NCI-H1092 (cell line): ENCODE results near the gene SYT15.
"Not testable (repeated sequence)": the region's sequence is repeated elsewhere in the genome, so short reads cannot be mapped to it uniquely, and the experiment has no call there.

Experiments used
- DNase-seq: peaks from one replicate; lab custom pipeline; 2025; lab: John Stamatoyannopoulos, UW

The SYT15 gene

DNA sequence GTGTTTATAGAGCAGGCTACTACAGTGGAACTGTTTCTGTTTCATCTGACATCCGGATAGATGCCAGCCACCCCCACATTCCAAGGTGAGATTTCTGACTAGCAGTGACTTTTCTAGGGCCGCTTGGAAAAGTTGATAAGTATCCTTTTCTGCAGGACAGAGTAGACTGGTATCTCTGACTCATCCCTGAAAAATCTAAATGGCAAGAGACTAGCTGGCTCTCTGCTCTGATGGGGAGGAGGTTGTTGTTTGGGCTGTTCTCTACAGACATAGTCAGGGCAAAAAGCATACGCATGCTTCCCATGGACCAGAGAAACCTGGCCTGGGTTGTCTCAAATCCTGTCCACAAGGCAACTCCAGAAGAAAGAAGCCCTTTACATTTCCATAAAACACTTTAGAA, 10.7 kb downstream of the SYT15 start:
- not testable (repeated sequence) for DNase-seq

DNA sequence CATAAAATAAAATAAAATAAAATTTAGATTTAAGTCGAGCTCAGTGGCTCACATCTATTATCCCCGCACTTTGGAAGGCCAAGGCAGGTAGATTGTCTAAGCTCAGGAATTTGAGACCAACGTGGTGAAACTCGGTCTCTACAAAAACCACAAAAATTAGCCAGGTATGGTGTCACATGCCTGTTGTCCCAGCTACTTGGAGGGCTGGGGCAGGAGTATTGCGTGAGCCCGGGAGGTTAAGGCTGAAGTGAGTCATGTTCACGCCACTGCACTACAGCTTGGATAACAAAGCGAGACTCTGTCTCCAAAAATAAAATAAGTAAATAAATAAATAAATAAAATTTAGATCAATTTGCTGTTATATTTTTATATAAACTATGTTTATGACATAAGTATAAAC, 12.1 kb downstream of the SYT15 start:
- not testable (repeated sequence) for DNase-seq

DNA sequence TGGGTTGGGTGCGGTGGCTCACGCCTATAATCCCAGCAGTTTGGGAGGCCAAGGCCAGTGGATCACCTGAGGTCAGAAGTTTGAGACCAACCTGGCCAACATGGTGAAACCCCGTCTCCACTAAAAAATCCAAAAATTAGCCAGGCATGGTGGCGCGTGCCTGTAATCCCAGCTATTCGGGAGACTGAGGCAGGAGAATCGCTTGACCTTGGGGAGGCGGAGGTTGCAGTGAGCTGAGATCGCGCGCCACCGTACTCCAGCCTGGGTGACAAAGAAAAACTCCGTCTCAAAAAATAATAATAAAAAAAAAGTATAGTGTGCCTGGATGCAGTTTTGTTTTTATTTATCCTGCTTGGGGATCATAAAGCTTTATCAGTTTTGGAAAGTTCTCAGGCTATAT, 14.4 kb downstream of the SYT15 start:
- DNase-seq, result not testable (repeated sequence)

GRCh38 chr10:46594453-46595063, 15.6 kb downstream of the SYT15 start:
- DNase-seq, result not testable (repeated sequence)

GRCh38 chr10:46596570-46596969, 17.6 kb downstream of the SYT15 start:
- not testable (repeated sequence) for DNase-seq

GRCh38 chr10:46597616-46598246, 18.8 kb downstream of the SYT15 start:
- not testable (repeated sequence) for DNase-seq

- DNase-seq, result not testable (repeated sequence)
Measured at GRCh38 chr10:46600516-46600915, 21.6 kb downstream of the SYT15 start.

DNA sequence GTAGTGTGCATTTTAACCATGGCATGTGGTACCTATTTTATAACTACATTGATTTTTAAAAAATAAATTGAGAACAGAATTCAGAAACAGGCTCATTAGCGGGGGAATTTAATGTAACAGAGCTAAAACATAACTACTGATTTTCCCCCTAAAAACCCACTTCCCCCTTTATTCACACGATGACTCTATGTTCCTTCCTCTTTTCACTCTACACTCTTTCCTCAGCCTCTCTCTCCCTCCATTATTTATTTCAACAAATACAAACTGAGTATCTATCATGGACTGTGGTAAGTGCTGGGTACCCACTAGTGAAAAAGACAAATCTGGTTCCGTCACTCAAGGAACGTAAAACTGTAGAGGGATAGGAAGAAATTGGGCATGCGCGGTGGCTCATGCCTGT, 36.6 kb downstream of the SYT15 start:
- not testable (repeated sequence) for DNase-seq

DNA sequence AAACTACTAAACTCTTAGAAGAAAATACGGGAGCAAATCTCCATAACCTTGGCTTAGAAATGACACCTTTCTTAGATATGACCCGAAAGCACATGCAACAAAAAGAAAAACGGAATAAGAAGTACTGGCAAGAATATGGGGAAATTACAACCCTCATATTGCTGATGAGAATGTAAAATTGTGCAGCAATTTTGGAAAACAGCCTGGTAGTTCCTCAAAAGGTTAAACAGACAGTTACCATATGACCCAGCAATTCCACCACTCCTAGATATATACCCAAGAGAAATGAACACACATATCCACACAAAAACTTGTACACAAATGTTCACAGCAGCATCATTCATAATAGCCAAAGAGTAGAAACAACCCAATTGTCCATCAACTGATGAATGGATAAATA, 37.3 kb downstream of the SYT15 start:
- not testable (repeated sequence) for DNase-seq

GRCh38 chr10:46617134-46617533, 38.2 kb downstream of the SYT15 start:
- not testable (repeated sequence) for DNase-seq

DNA sequence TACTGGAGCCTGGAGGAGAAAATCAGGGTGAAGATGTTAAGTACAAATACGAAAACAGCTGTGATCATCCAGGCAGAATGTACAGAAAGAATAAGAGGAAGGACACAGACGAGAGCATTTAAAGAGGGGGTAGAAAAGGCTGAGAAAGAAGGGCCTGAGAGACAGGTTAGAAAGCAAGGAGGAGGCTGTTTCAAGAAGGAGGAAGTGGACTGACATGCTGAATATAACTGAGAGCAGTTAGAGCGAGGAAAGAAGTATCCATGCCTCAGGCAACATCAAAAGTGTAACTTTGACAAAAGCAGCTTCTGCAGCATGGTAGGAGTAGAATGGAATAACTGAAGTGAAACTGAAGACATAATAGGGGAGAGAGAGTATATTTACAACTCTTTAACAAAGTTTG, 39.0 kb downstream of the SYT15 start:
- DNase-seq, result not testable (repeated sequence)

DNA sequence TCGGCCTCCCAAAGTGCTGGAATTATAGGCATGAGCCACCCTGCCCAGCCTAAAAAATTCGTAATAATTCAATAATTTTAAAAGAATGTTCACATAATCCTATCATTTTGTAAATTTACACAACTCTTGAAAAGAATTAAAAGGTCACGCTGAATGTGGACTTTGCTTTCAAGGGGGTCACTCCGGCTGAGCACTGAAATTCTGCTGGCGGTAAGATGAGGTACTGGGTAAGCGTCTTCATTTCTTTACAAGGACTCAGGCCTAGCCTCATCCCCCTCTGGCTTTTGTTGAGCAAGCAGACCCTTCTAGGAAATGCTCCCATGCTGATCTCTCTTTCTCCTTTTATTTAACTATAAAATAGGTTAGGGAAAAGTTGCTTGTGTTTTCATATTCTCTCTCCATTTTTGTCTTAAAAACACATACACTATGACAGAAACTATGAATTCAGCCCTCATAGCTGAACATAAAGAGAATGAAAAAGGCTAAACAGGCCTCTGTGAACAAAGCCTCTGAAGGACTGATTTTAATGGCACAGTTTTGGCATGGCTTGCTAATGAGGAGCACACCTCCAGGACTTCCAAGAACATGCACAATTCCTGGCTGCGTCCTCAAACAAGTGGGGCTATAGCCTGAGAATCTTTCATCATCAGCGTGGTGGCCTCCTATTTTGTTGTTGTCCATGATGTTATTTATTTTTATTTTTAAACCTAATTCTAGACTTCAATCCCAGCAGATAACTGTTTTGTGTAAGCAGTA, 45.1 kb downstream of the SYT15 start:
- not testable (repeated sequence) for DNase-seq

DNA sequence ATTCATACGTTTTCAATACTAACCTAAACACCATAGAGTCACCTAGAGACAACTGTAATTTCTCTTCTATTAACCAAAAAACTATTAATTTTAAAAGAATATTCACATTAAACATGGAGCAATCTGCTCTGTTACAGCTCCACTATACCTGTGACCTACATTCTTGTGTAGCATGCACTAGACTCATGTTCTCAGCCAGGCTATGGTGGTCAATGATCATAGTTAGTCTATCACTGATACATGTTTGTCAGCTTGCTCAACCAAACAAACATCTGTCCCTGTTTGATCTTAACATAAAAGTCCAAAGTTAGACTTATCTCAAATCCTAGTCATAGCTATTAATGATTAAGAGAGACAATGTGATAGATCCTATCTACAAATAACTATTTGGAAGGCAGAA, 50.9 kb downstream of the SYT15 start:
- DNase-seq, result not testable (repeated sequence)

DNA sequence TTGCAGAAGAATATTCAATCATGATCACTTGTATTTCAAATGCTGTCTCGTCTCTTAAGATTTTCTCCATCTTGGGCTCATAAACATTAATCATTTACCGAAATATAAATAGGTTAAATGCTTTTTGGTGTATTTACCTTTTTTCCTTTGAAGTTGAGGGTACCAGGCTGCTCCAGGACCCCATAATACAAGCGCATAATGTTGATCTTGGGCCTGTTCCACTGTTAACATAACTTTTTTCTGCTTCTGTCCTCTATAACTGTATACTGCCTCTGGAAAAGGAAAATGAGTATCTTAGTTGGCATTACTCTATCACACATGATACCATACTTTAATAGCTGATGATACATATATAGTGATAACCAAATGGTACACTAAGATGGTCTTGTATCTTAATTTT, 51.9 kb downstream of the SYT15 start:
- not testable (repeated sequence) for DNase-seq

DNA sequence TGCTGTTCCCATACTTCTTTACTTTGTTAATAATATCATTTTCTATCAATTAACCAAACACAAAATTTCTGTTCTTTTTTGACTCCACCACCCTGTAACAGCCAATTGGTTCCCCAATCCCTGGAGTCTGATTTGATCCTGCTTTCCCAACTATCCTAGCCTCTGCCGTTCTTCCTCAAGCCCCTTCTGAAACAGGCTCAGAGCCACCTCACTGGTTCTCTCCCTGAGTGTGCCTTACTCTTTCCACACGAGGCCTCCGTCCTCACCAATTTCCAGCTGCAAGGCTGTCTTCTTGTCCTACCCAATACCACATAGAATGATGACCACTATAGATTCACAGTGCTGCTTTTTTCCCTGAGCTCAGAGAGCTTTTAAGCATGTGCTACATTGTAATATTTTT, 52.8 kb downstream of the SYT15 start:
- not testable (repeated sequence) for DNase-seq

- DNase-seq, result not testable (repeated sequence)
Measured at GRCh38 chr10:46634698-46635097, 55.8 kb downstream of the SYT15 start.

DNA sequence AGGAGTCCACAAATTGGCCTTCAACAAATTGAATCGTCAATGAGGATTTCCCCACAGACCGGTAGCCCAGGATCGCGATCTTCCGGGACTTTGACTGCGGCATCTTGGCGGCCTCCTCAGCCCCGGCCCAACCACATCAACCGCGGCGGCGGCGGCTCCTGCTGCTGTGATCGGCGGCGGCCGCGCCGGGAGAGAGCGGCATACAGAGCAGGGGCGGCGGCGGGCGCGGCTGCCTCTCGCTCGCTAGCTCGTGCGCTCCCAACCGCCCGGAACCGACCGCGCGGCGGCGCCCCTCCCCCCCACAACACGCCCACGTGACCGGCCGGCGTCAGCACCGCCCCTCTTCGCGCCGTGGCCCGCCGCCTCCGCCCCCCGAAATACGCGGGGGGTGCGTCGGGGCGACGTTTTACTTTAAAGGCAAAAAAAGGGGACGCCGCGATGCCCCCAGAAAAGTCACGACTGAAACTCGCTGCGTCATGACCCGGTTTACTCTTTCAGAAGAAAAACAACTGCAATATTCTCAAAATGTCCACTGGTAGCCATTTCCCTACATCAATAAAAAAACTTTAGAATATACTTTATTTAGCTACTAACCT, 56.5 kb downstream of the SYT15 start:
- not testable (repeated sequence) for DNase-seq

- DNase-seq, result not testable (repeated sequence)
Measured at GRCh38 chr10:46640005-46640404, 61.1 kb downstream of the SYT15 start.
